Loucy (cell line): Measurements from ENCODE around the gene OR1J1.

Experiments
- EZH2phosphoT487 ChIP-seq: fragments of 200-600 bp; IDR thresholded peaks from 2 replicates; pipeline ENCODE4 v1.6.1; 2018; ENCODE audit warnings: antibody characterized with exemption, mild to moderate bottlenecking, moderate library complexity, borderline replicate concordance
- TF ChIP-seq, protein P1 (sequence below): fragments of 200-600 bp; sonication (generic); conservative IDR thresholded peaks from 2 replicates; pipeline ENCODE4 v1.5.1; 2014; ENCODE audit warnings: mild to moderate bottlenecking, antibody characterized with exemption, low read length

DNA sequence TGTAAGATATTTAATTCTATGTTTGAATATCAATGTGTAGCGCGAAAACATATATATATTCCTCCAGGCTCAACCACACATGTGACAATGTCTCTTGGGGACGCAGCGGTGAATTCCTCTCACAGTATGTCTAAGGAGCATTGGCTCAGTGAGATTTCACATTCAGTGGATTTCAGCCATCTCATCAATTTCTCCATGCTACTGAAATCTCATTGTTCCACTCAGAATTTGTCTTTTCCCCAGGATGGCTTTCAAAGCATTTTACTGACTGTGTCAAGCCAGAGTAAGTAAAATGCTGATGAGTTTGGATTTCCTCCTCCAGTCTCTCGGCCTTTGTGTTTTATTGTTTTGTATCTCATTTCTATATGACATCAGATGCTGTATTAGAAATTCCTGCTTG is 1.3 kb upstream of the OR1J1 start:
- TF ChIP-seq, protein P1, sequence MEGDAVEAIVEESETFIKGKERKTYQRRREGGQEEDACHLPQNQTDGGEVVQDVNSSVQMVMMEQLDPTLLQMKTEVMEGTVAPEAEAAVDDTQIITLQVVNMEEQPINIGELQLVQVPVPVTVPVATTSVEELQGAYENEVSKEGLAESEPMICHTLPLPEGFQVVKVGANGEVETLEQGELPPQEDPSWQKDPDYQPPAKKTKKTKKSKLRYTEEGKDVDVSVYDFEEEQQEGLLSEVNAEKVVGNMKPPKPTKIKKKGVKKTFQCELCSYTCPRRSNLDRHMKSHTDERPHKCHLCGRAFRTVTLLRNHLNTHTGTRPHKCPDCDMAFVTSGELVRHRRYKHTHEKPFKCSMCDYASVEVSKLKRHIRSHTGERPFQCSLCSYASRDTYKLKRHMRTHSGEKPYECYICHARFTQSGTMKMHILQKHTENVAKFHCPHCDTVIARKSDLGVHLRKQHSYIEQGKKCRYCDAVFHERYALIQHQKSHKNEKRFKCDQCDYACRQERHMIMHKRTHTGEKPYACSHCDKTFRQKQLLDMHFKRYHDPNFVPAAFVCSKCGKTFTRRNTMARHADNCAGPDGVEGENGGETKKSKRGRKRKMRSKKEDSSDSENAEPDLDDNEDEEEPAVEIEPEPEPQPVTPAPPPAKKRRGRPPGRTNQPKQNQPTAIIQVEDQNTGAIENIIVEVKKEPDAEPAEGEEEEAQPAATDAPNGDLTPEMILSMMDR, result no peak
- TF ChIP-seq EZH2phosphoT487, result no peak
